GM18505 (cell line): ENCODE data around the gene TCF3.

Experiments used
- ATAC-seq: cut with Tn5 transposase; IDR thresholded peaks from one replicate; pipeline ENCODE4 v1.9.1; 2021; ENCODE audit not compliant: unreplicated experiment
- POLR2A ChIP-seq: IDR thresholded peaks from 4 replicates; pipeline ENCODE4 v1.6.1; 2011; ENCODE audit warnings: borderline replicate concordance; ENCODE audit not compliant: insufficient read depth, insufficient read length; ENCODE audit errors: extremely low read depth

Gene TCF3

GRCh38 chr19:1575323-1576241 is 76.8 kb downstream of the TCF3 start:
- ATAC-seq, result no peak

GRCh38 chr19:1574354-1575136 is 77.9 kb downstream of the TCF3 start:
- ATAC-seq, result no peak
- TF ChIP-seq POLR2A, result no peak

More at GRCh38 chr19:1575323-1576241, 76.8 kb downstream of the TCF3 start:
- TF ChIP-seq POLR2A, result no peak

GRCh38 chr19:1572795-1573194 is 79.6 kb downstream of the TCF3 start:
- TF ChIP-seq POLR2A, result no peak
- no peak for ATAC-seq

- no peak for TF ChIP-seq POLR2A
- ATAC-seq, result no peak
Observed at GRCh38 chr19:1571358-1571757, 81.1 kb downstream of the TCF3 start.

GRCh38 chr19:1570836-1571235 is 81.6 kb downstream of the TCF3 start:
- no peak for ATAC-seq
- no peak for TF ChIP-seq POLR2A

- no peak for TF ChIP-seq POLR2A
- no peak for ATAC-seq
Observed at GRCh38 chr19:1569997-1570396, 82.4 kb downstream of the TCF3 start.

GRCh38 chr19:1568320-1569019 is 83.9 kb downstream of the TCF3 start, which contains the start of gene MEX3D:
MEX3D (minus strand) TSS chr19:1568325; CDS start chr19:1568058, 267 bp downstream.
- TF ChIP-seq POLR2A, result no peak
- peak; percentile 69 for ATAC-seq

- no peak for TF ChIP-seq POLR2A
- peak; percentile 22 for ATAC-seq
Observed at GRCh38 chr19:1567848-1568227, 84.6 kb downstream of the TCF3 start.

- no peak for ATAC-seq
- no peak for TF ChIP-seq POLR2A
Observed at GRCh38 chr19:1567116-1567847, 85.1 kb downstream of the TCF3 start.

GRCh38 chr19:1566392-1567115 is 85.9 kb downstream of the TCF3 start:
- no peak for ATAC-seq
- no peak for TF ChIP-seq POLR2A

- no peak for TF ChIP-seq POLR2A
- ATAC-seq, result no peak
Observed at GRCh38 chr19:1563251-1563650, 89.2 kb downstream of the TCF3 start.
